ENCODE measurements around the gene BEND5. TPM values are rescaled to one million over a fixed set of nuclear protein-coding genes. Genes with fewer than 3 reads are reported as not detected.

Gene BEND5
- total RNA-seq, 1 experiment from 2014 or later, result not detected

DNA sequence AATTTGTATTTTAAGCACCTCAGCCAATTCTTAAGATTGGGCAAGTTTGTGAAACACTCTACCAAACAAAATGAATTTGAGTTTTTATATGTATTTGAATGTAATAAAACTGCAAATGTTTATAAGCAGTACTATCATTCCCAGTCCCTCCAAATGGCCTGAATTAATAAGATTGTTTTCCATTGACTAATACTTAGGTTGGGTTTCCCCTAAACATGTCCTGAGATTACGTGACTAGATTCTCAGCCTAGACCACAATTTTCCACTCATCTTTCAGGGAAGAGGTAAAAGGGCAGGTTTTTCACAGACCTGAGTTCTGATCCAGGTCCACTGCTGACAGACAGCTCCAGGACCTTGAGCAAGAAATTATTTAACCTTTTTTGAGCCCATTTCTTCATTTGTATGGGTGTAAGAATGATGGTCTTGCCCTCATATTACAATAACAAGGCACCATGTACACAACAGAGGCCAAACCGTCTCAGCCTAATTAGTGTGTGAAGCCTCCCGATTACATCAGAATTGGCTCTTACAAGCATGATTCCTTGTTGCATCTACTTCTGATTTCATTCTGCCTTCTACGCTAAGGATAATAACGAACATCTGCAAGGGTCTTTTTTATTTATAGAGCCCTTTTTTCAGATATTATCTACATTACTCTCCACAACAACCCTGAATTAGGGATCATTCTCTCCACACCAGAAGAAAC, 51.2 kb downstream of the BEND5 start:
- H3K4me1 ChIP-seq (replicated peaks; ENCODE audit: insufficient read depth), result no peaks in the 10 kb centered on the region
- H3K27me3 ChIP-seq (ENCODE audit: insufficient read depth, low read depth), result peaks cover 6% of the 10 kb centered on the region
- no peak for DNase-seq
- no peaks in the 10 kb centered on the region for H3F3A ChIP-seq (ENCODE audit: insufficient read depth, low read depth)
- ChIA-PET POLR2A (ENCODE audit: unreplicated experiment) (no interaction called here), CTCF (no interaction called here)
- no peak overlapping the region for H3K4me2 ChIP-seq
- H2AFZ ChIP-seq, result no peak overlapping the region
- intact Hi-C loops (cut with micrococcal nuclease; ENCODE audit: unreplicated experiment), result loop anchor here (10.0 kb wide), 1 partner anchor 1681 kb away; no protein-coding TSS in a partner anchor
- H3K9me3 ChIP-seq (ENCODE audit: insufficient read depth, low read depth), result no peaks in the 10 kb centered on the region
- no TSS peak for BruUV-seq (replicated peaks)
- TF ChIP-seq EZH2 (IDR thresholded peaks at IDR 0.05; ENCODE audit: low read depth), result no peak
- TF ChIP-seq, protein P1, sequence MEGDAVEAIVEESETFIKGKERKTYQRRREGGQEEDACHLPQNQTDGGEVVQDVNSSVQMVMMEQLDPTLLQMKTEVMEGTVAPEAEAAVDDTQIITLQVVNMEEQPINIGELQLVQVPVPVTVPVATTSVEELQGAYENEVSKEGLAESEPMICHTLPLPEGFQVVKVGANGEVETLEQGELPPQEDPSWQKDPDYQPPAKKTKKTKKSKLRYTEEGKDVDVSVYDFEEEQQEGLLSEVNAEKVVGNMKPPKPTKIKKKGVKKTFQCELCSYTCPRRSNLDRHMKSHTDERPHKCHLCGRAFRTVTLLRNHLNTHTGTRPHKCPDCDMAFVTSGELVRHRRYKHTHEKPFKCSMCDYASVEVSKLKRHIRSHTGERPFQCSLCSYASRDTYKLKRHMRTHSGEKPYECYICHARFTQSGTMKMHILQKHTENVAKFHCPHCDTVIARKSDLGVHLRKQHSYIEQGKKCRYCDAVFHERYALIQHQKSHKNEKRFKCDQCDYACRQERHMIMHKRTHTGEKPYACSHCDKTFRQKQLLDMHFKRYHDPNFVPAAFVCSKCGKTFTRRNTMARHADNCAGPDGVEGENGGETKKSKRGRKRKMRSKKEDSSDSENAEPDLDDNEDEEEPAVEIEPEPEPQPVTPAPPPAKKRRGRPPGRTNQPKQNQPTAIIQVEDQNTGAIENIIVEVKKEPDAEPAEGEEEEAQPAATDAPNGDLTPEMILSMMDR (conservative IDR thresholded peaks at IDR 0.05), result no peak
- no peaks in the 10 kb centered on the region for H3K36me3 ChIP-seq (ENCODE audit: low read depth)
- H3K79me2 ChIP-seq (ENCODE audit: low read depth), result no peaks in the 10 kb centered on the region
- H3K27ac ChIP-seq, result no peak overlapping the region
- no peak overlapping the region for H3K4me3 ChIP-seq
- no peaks in the 10 kb centered on the region for H4K20me1 ChIP-seq (ENCODE audit: insufficient read depth)
- no peaks in the 10 kb centered on the region for H3K9me2 ChIP-seq (ENCODE audit: insufficient read depth)

DNA sequence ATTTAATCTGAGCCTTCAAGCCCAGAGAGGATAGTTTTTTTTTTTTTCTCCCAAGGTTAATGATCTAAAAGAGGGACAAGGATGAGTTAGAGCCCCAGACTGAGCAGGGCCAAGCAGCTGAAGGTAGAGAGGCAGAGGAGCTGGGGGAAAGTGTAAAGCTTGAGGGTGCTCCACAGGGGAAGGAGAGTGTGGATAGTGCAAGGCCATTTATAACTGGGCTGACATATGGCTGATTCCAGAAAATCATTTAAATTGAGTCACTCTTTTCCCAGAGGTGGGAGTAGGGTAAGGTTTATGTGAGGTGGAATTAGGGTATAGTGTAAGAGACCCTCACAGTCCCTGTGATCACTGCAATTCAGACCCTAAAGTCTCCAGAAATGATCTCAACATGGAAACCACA, 55.8 kb downstream of the BEND5 start:
- TF ChIP-seq EZH2 (IDR thresholded peaks at IDR 0.05; ENCODE audit: low read depth), result no peak
- TF ChIP-seq, protein P1 (conservative IDR thresholded peaks at IDR 0.05), result no peak
- H4K20me1 ChIP-seq (ENCODE audit: insufficient read depth), result no peaks in the 10 kb centered on the region
- H3K79me2 ChIP-seq (ENCODE audit: low read depth), result no peaks in the 10 kb centered on the region
- H3K27me3 ChIP-seq (ENCODE audit: insufficient read depth, low read depth), result peaks cover 14% of the 10 kb centered on the region
- intact Hi-C loops (cut with micrococcal nuclease; ENCODE audit: unreplicated experiment), result loop anchor here (10.0 kb wide), 1 partner anchor 1676 kb away; no protein-coding TSS in a partner anchor
- no peaks in the 10 kb centered on the region for H3K36me3 ChIP-seq (ENCODE audit: low read depth)
- no peaks in the 10 kb centered on the region for H3K4me1 ChIP-seq (replicated peaks; ENCODE audit: insufficient read depth)
- H3K4me3 ChIP-seq, result no peak overlapping the region
- H3K9me2 ChIP-seq (ENCODE audit: insufficient read depth), result no peaks in the 10 kb centered on the region
- BruUV-seq (replicated peaks), result no TSS peak
- DNase-seq, result no peak
- ChIA-PET CTCF (no interaction called here), POLR2A (ENCODE audit: unreplicated experiment) (no interaction called here)
- H3F3A ChIP-seq (ENCODE audit: insufficient read depth, low read depth), result no peaks in the 10 kb centered on the region
- no peak overlapping the region for H3K27ac ChIP-seq
- no peak overlapping the region for H2AFZ ChIP-seq
- H3K4me2 ChIP-seq, result no peak overlapping the region
- no peaks in the 10 kb centered on the region for H3K9me3 ChIP-seq (ENCODE audit: insufficient read depth, low read depth)

GRCh38 chr1:48718705-48719104, 58.0 kb downstream of the BEND5 start:
- no peaks in the 10 kb centered on the region for H3F3A ChIP-seq (ENCODE audit: insufficient read depth, low read depth)
- CTCF ChIA-PET, result no interaction called here
- peaks cover 8% of the 10 kb centered on the region for H3K27me3 ChIP-seq (ENCODE audit: insufficient read depth, low read depth)
- no peaks in the 10 kb centered on the region for H3K36me3 ChIP-seq (ENCODE audit: low read depth)
- no peak overlapping the region for H3K4me2 ChIP-seq
- no peaks in the 10 kb centered on the region for H3K9me3 ChIP-seq (ENCODE audit: insufficient read depth, low read depth)
- no peaks in the 10 kb centered on the region for H4K20me1 ChIP-seq (ENCODE audit: insufficient read depth)
- BruUV-seq (replicated peaks), result no TSS peak
- no peak for DNase-seq
- POLR2A ChIA-PET (ENCODE audit: unreplicated experiment), result no interaction called here
- intact Hi-C loops (cut with micrococcal nuclease; ENCODE audit: unreplicated experiment), result no loop called here
- H2AFZ ChIP-seq, result no peak overlapping the region
- H3K4me3 ChIP-seq, result no peak overlapping the region
- no peaks in the 10 kb centered on the region for H3K79me2 ChIP-seq (ENCODE audit: low read depth)
- no peaks in the 10 kb centered on the region for H3K9me2 ChIP-seq (ENCODE audit: insufficient read depth)
- H3K27ac ChIP-seq, result no peak overlapping the region
- no peaks in the 10 kb centered on the region for H3K4me1 ChIP-seq (replicated peaks; ENCODE audit: insufficient read depth)
- no peak for TF ChIP-seq EZH2 (IDR thresholded peaks at IDR 0.05; ENCODE audit: low read depth)
- TF ChIP-seq, protein P1 (conservative IDR thresholded peaks at IDR 0.05), result no peak

Data from PC-9 (cell line).